Neural crest cell (in vitro differentiated cells): Measurements from ENCODE around the gene CUBN. TPM values are rescaled to one million over a fixed set of nuclear protein-coding genes. Genes with fewer than 3 reads are reported as not detected.

Experiments used
- DNase-seq: peaks from one replicate; pipeline ENCODE4 v3.0.0; 2021; ENCODE audit warnings: low read depth, mixed read lengths, low spot score
- H3K27ac Mint-ChIP-seq: one replicate; pipeline ENCODE4 v1.8.0; 2021; ENCODE audit warnings: mild to moderate bottlenecking, mixed read lengths; ENCODE audit not compliant: unreplicated experiment
- H3K27me3 Mint-ChIP-seq: 2 replicates; pipeline ENCODE4 v1.8.0; 2021; ENCODE audit warnings: low read depth, mild to moderate bottlenecking, mixed read lengths
- H3K36me3 Mint-ChIP-seq: 2 replicates; pipeline ENCODE4 v1.8.0; 2021; ENCODE audit warnings: low read depth, mild to moderate bottlenecking, mixed read lengths
- H3K4me1 Mint-ChIP-seq: 2 replicates; pipeline ENCODE4 v1.8.0; 2021; ENCODE audit warnings: mixed read lengths
- H3K4me3 Mint-ChIP-seq: one replicate; pipeline ENCODE4 v1.8.0; 2021; ENCODE audit warnings: mild to moderate bottlenecking, mixed read lengths
- H3K9me3 Mint-ChIP-seq: 2 replicates; pipeline ENCODE4 v1.8.0; 2021; ENCODE audit warnings: mixed read lengths
- CTCF ChIP-seq: fragments of 200-600 bp; sonication (generic); conservative IDR thresholded peaks from 2 replicates; pipeline ENCODE4 v1.5.0; 2021; ENCODE audit warnings: antibody characterized with exemption, mild to moderate bottlenecking
- total RNA-seq: library from RNA; stranded (reverse); gene quantifications from 2 replicates; pipeline ENCODE4 v1.2.1, GENCODE V29; 2021

CUBN gene
- total RNA-seq, 1 donor from 2014 or later: 2.2 TPM

- DNase-seq: no peak
- Mint-ChIP-seq H3K27ac (no peak overlapping the region), H3K4me1 (peaks cover 15% of the 10 kb centered on the region), H3K36me3 (no peaks in the 10 kb centered on the region), H3K9me3 (peaks cover 2% of the 10 kb centered on the region), H3K4me3 (no peak overlapping the region), H3K27me3 (no peaks in the 10 kb centered on the region)
- TF ChIP-seq CTCF: no peak
These were observed 52.2 kb downstream of the CUBN start for GRCh38 chr10:17077346-17077781.

GRCh38 chr10:17076626-17077345 is 52.8 kb downstream of the CUBN start:
- no peak for TF ChIP-seq CTCF
- Mint-ChIP-seq H3K36me3 (no peaks in the 10 kb centered on the region), H3K4me3 (no peak overlapping the region), H3K27ac (no peak overlapping the region), H3K27me3 (no peaks in the 10 kb centered on the region), H3K9me3 (peaks cover 2% of the 10 kb centered on the region), H3K4me1 (peaks cover 15% of the 10 kb centered on the region)
- DNase-seq: no peak

GRCh38 chr10:17075533-17076359 is 53.9 kb downstream of the CUBN start:
- Mint-ChIP-seq H3K27ac (no peak overlapping the region), H3K9me3 (peaks cover 2% of the 10 kb centered on the region), H3K4me1 (peaks cover 15% of the 10 kb centered on the region), H3K27me3 (no peaks in the 10 kb centered on the region), H3K36me3 (no peaks in the 10 kb centered on the region), H3K4me3 (no peak overlapping the region)
- DNase-seq: no peak
- TF ChIP-seq CTCF: no peak

- Mint-ChIP-seq H3K9me3 (peaks cover 2% of the 10 kb centered on the region), H3K27me3 (no peaks in the 10 kb centered on the region), H3K4me1 (peaks cover 11% of the 10 kb centered on the region), H3K4me3 (no peak overlapping the region), H3K27ac (no peak overlapping the region), H3K36me3 (no peaks in the 10 kb centered on the region)
- TF ChIP-seq CTCF: no peak
- no peak for DNase-seq
These were observed 55.1 kb downstream of the CUBN start for GRCh38 chr10:17074541-17074847.

- peaks cover 11% of the 10 kb centered on the region for H3K4me1 Mint-ChIP-seq
- TF ChIP-seq CTCF: no peak
- no peak overlapping the region for H3K4me3 Mint-ChIP-seq
- H3K9me3 Mint-ChIP-seq: peaks cover 2% of the 10 kb centered on the region
- no peak for DNase-seq
- no peak overlapping the region for H3K27ac Mint-ChIP-seq
- H3K27me3 Mint-ChIP-seq: no peaks in the 10 kb centered on the region
- H3K36me3 Mint-ChIP-seq: no peaks in the 10 kb centered on the region
These were observed 55.7 kb downstream of the CUBN start for GRCh38 chr10:17073725-17074540.
